ENCODE measurements around the gene EIF5. TPM values are rescaled to one million over a fixed set of nuclear protein-coding genes. Genes with fewer than 3 reads are reported as not detected.

The EIF5 gene
- total and polyA plus RNA-seq, 2 of the 8 experiments (the other 6 are each of a cell fraction or from before 2014, with no cell fraction given) = 179 to 323 TPM

GRCh38 chr14:103372552-103373304, 38.7 kb downstream of the EIF5 start (continued):
- TF ChIP-seq CTCF (IDR thresholded peaks at IDR 0.05; ENCODE audit: control extremely low read depth in 1 of 3, insufficient read depth in 1 of 3, low read depth in 1 of 3, low read length in 3 of 3) (no peak), SRF (IDR thresholded peaks at IDR 0.05; ENCODE audit: low read depth, low read length) (no peak), BRCA1 (IDR thresholded peaks at IDR 0.05; ENCODE audit: low read depth, low read length) (no peak), SP4 (IDR thresholded peaks at IDR 0.05; ENCODE audit: low read length) (no peak), KDM5A (IDR thresholded peaks at IDR 0.05; ENCODE audit: low read length) (no peak), USF2 (IDR thresholded peaks at IDR 0.05; ENCODE audit: low read length) (no peak), JUND (IDR thresholded peaks at IDR 0.05; ENCODE audit: low read length) (no peak)
